K562 (cell line): ENCODE results near the gene SSU72. TPM values are rescaled to one million over a fixed set of nuclear protein-coding genes. Genes with fewer than 3 reads are reported as not detected.

Source experiments
- ATAC-seq: fragments of 200-7000 bp; cut with Tn5 transposase; 3 replicates; pipeline ENCODE4 v1.9.1; 2020; ENCODE audit warnings: moderate library complexity
- BruUV-seq: library from RNA; stranded (reverse); fragments of 400-500 nt; replicated peaks from 2 replicates; lab custom pipeline; 2021; lab: Mats Ljungman, UMichigan
- CTCF ChIA-PET: fragments of 300-600 bp; formaldehyde crosslinking; extraction: SDS; loops from one replicate; lab custom pipeline; 2021; ENCODE audit warnings: low intra/inter-chr PET ratio; lab: Yijun Ruan, JAX
- POLR2A ChIA-PET: fragments of 300-600, 350-650 bp; sonication (Branson Sonifier 250); formaldehyde crosslinking; extraction: SDS; loops from one replicate; lab custom pipeline; 2021; ENCODE audit warnings: antibody characterized with exemption, inconsistent platforms; lab: Yijun Ruan, JAX
- DNase-seq, 4 experiments: peaks; one replicate each; pipeline versions ENCODE4 v3.0.0 to v3.0.0-alpha.2; 2011 to 2018; ENCODE audit warnings: low spot score in 3 of 4, mixed read lengths in 3 of 4; ENCODE audit errors: extremely low read depth in 1 of 4
- FAIRE-seq: peaks from 2 replicates; lab custom pipeline; 2011; peaks lifted over from hg19 to GRCh38; lab: Jason Lieb, UNC
- H2AFZ ChIP-seq: 2 replicates; pipeline ENCODE4 v1.6.0; 2011; ENCODE audit warnings: low read depth, low read length, control low read depth, inconsistent platforms
- H3K27ac ChIP-seq: fragments of 200-600 bp; 3 replicates; pipeline ENCODE4 v1.8.0; 2011; ENCODE audit warnings: low read depth, mild to moderate bottlenecking, control low read depth, inconsistent platforms, low read length, moderate library complexity, mixed read lengths; ENCODE audit errors: extremely low read depth
- H3K27me3 ChIP-seq, 2 experiments: fragments of 300-600 bp in 1 of 2; 2 replicates in 1 of 2; 3 replicates in 1 of 2; pipeline versions ENCODE4 v1.6.0 to v1.8.0; 2011; ENCODE audit warnings: inconsistent platforms in 2 of 2, low read length in 2 of 2, mild to moderate bottlenecking in 1 of 2, mixed read lengths in 1 of 2, moderate library complexity in 1 of 2; ENCODE audit not compliant: control insufficient read depth in 2 of 2, insufficient read depth in 2 of 2
- H3K36me3 ChIP-seq: fragments of 300-600 bp; 3 replicates; pipeline ENCODE4 v1.8.0; 2011; ENCODE audit warnings: mild to moderate bottlenecking, low read length, inconsistent platforms; ENCODE audit not compliant: control insufficient read depth, insufficient read depth
- H3K4me1 ChIP-seq, 2 experiments: fragments of 200-600 bp in 1 of 2; replicated peaks in 1 of 2; 2 replicates in 1 of 2; 3 replicates in 1 of 2; pipeline versions ENCODE4 v1.5.1 to v1.8.0; 2011; ENCODE audit warnings: inconsistent platforms in 2 of 2, low read length in 2 of 2, mild to moderate bottlenecking in 1 of 2, mixed read lengths in 1 of 2, moderate library complexity in 1 of 2; ENCODE audit not compliant: control insufficient read depth in 2 of 2, insufficient read depth in 2 of 2
- H3K4me2 ChIP-seq: 2 replicates; pipeline ENCODE4 v1.6.1; 2011; ENCODE audit warnings: low read length, control low read depth, inconsistent platforms, mixed read lengths; ENCODE audit not compliant: insufficient read depth
- H3K4me3 ChIP-seq: fragments of 200-600 bp; sonication (generic), shearing (Covaris generic); 2 replicates; pipeline ENCODE4 v1.5.1; 2016; ENCODE audit warnings: control low read depth, inconsistent platforms
- H3K79me2 ChIP-seq: fragments of 200-600 bp; 3 replicates; pipeline ENCODE4 v1.8.0; 2011; ENCODE audit warnings: low read length, inconsistent platforms; ENCODE audit not compliant: control insufficient read depth, insufficient read depth
- H3K9ac ChIP-seq, 2 experiments: 2 replicates each; pipeline versions ENCODE4 v1.6.0 to v1.6.1; 2011; ENCODE audit warnings: low read depth in 2 of 2, low read length in 2 of 2, control low read depth in 1 of 2, inconsistent platforms in 1 of 2, mild to moderate bottlenecking in 1 of 2, mixed read lengths in 1 of 2; ENCODE audit not compliant: insufficient read depth in 1 of 2
- H3K9me1 ChIP-seq: one replicate; pipeline ENCODE4 v1.6.0; 2011; ENCODE audit warnings: inconsistent platforms, mild to moderate bottlenecking, low read length, moderate library complexity; ENCODE audit not compliant: control insufficient read depth, insufficient read depth
- H3K9me3 ChIP-seq: replicated peaks from 2 replicates; pipeline ENCODE4 v1.5.1; 2011; ENCODE audit warnings: low read depth, low read length, inconsistent platforms; ENCODE audit not compliant: control insufficient read depth, insufficient read depth
- H4K20me1 ChIP-seq: replicated peaks from 2 replicates; pipeline ENCODE4 v1.6.1; 2011; ENCODE audit warnings: low read length, inconsistent platforms, mixed read lengths; ENCODE audit not compliant: control insufficient read depth, insufficient read depth
- BCOR ChIP-seq: fragments of 450-650 bp; IDR thresholded peaks from 2 replicates; pipeline ENCODE4 v1.6.1; 2016
- FOXO4 ChIP-seq: fragments of 450-650 bp; formaldehyde crosslinking; IDR thresholded peaks from 2 replicates; pipeline ENCODE4 v1.4.0; 2020; ENCODE audit warnings: mild to moderate bottlenecking, moderate library complexity
- NFXL1 ChIP-seq: fragments of 450-650 bp; formaldehyde crosslinking; IDR thresholded peaks from 2 replicates; pipeline ENCODE4 v1.4.0; 2021; ENCODE audit warnings: mild to moderate bottlenecking
- NKRF ChIP-seq: fragments of 450-650 bp; IDR thresholded peaks from 2 replicates; pipeline ENCODE4 v1.6.1; 2016; ENCODE audit warnings: borderline replicate concordance
- SPI1 ChIP-seq: IDR thresholded peaks from 2 replicates; pipeline ENCODE4 v1.6.1; 2011; ENCODE audit warnings: low read depth, low read length, control low read depth, borderline replicate concordance
- TCFL5 ChIP-seq: fragments of 250-450 bp; sonication (Bioruptor Pico); conservative IDR thresholded peaks from 2 replicates; pipeline ENCODE4 v1.6.1; 2021; ENCODE audit warnings: mild to moderate bottlenecking, moderate library complexity, matching md5 sums
- TOE1 ChIP-seq, 2 experiments: fragments of 450-650 bp in 1 of 2; sonication (generic) in 1 of 2; formaldehyde crosslinking in 1 of 2; IDR thresholded peaks; 2 replicates each; pipeline versions ENCODE4 v1.7.1 to v1.8.0; 2016 to 2022; ENCODE audit warnings: borderline replicate concordance in 2 of 2, mild to moderate bottlenecking in 2 of 2, antibody characterized with exemption in 1 of 2, inconsistent platforms in 1 of 2, low read depth in 1 of 2, missing genetic modification reagents in 1 of 2, moderate library complexity in 1 of 2
- WGBS: fragments of 100-300 bp; shearing (Covaris generic); methylation state at CpG from one replicate; pipeline ENCODE4 v1.1.6; 2016; ENCODE audit warnings: low coverage, mixed read lengths; ENCODE audit not compliant: insufficient coverage; ENCODE audit errors: missing lambda C conversion rate; 5-methylcytosine and 5-hydroxymethylcytosine counted together
- in situ Hi-C: fragments of 300-500 bp; cut with MboI; formaldehyde crosslinking; loops from 4 replicates; pipeline ENCODE4 v1.15.0; 2018; ENCODE audit warnings: inconsistent platforms, mixed read lengths
- intact Hi-C: fragments of 100-400 bp; cut with micrococcal nuclease; formaldehyde crosslinking; loops from 2 replicates; pipeline ENCODE4 v1.14.2; 2022
- polyA plus RNA-seq, 8 experiments: library from polyadenylated mRNA; depleted of rRNA in 4 of 8; stranded (reverse) in 5 of 8; unstranded in 3 of 8; fragments of >200 nt; fragmentation: Nextera tagmentation in 2 of 8; fragmentation: Illumina TruSeq in 1 of 8; extraction: Ambion mirVana in 2 of 8; extraction: Trizol in 1 of 8; gene quantifications; 2 replicates each; pipeline versions ENCODE4 v1.2.1 to v1.2.3, GENCODE V29; 2011 to 2014; ENCODE audit warnings: inconsistent platforms in 1 of 8, missing spikeins in 1 of 8
- total RNA-seq, 7 experiments: library from RNA; depleted of rRNA in 6 of 7; stranded (reverse); fragments of >200 nt in 6 of 7; fragmentation: Illumina TruSeq in 2 of 7; extraction: Trizol in 2 of 7; gene quantifications; 2 replicates each; pipeline versions ENCODE4 v1.2.1 to v1.2.3, GENCODE V29; 2011 to 2021; ENCODE audit warnings: low replicate concordance in 1 of 7

SSU72 gene
- total and polyA plus RNA-seq, 9 of the 15 experiments (the other 6 are each of a cell fraction or from before 2014, with no cell fraction given), result 70.8 to 201 (median 94.6) TPM

DNA sequence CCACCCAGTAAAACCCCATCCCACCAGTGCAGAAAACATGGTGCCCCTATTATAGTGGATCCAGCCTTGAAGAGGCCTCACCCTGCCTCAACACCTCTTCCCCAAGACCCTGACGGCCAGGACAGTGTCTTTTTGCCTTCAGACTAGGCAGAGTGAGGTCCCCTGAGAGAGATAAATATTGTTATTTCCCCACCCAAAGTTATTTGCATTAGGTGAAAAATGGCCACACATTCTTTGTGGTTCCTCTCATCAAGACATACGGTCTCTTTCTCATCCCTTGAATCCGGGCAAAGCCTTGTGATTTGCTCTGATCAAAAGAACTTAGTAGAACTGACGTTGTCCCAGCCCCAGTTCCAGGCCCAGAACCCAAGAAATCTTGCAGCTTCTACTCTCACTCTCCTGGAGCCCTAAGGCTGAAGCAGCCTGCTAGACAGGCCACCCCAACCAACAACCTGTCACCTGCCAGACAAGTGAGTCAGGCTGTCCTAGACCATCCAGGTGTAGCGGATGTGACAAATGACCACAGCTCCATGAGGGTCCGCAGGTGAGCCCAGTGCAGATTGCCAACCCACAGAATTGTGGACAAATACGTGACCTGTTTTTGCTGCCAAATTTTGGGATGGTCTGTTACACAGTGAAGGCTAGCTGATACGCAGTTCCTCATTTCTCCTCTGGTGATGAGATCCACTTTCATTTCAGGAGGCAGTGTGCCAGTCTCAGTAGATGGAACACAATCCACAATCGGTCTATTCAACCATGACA is 8.1 kb upstream of the SSU72 start:
- intact Hi-C loops (no loop called here), in situ Hi-C loops (no loop called here)
- Histone ChIP-seq H3K27me3 (peaks cover 11 to 24% of the 10 kb centered on the region in 2 experiments; a peak in 4 of 5 replicates), H3K4me2 (0 out of 2 replicates have a peak overlapping the region, but pooled peaks have one; percentile 6), H4K20me1 (no peaks in the 10 kb centered on the region), H3K9me3 (no peaks in the 10 kb centered on the region), H3K79me2 (no peaks in the 10 kb centered on the region), H3K4me1 (peaks cover 5 to 20% of the 10 kb centered on the region in 2 experiments; a peak in 4 of 5 replicates), H3K36me3 (no peaks in the 10 kb centered on the region), H2AFZ (peak overlapping the region; percentile 39; the same call in 1 of the 2 replicates), H3K4me3 (no peak overlapping the region), H3K27ac (no peak overlapping the region), H3K9ac (no peak overlapping the region), H3K9me1 (no peaks in the 10 kb centered on the region)
- ATAC-seq (no peak), DNase-seq (no peak), FAIRE-seq (no peak)
- CTCF ChIA-PET, result no interaction called here
- TF ChIP-seq BCOR (0 out of 2 replicates have a peak, but pooled peaks have one; percentile 31), NFXL1 (CRISPR knock-in tag) (no peak), NKRF (no peak), SPI1 (peak; percentile 89), FOXO4 (CRISPR knock-in tag) (no peak), TOE1 (IDR thresholded peaks at IDR 0.05; ENCODE audit: borderline replicate concordance) (no peak), TOE1 (CRISPR knock-in tag; IDR thresholded peaks at IDR 0.05; ENCODE audit: borderline replicate concordance, low read depth) (no peak), TCFL5 (CRISPR knock-in tag) (no peak)
- POLR2A ChIA-PET, result interaction anchor here (0.7 to 0.9 kb wide), 3 partner anchors 9 to 26 kb away, joined by 3 to 4 read pairs (median 3); no protein-coding TSS in a partner anchor
- 16% methylated on average over 9 of the region's 9 CpGs for WGBS
- no TSS peak for BruUV-seq
